KMS-11 (cell line): Measurements from ENCODE around the gene CASP4.

Source experiments
- H2AFZ ChIP-seq: fragments of 200-600 bp; sonication (generic); 2 replicates; pipeline ENCODE4 v1.6.1; 2016; ENCODE audit warnings: antibody characterized with exemption, mixed run types, low read depth
- H3K27ac ChIP-seq: fragments of 200-600 bp; sonication (generic); 2 replicates; pipeline ENCODE4 v1.6.1; 2016; ENCODE audit warnings: mild to moderate bottlenecking, mixed run types
- H3K27me3 ChIP-seq: fragments of 200-600 bp; sonication (generic); 2 replicates; pipeline ENCODE4 v1.6.1; 2017; ENCODE audit warnings: mild to moderate bottlenecking, low read depth, mixed run types, moderate library complexity; ENCODE audit not compliant: insufficient read depth
- H3K36me3 ChIP-seq: fragments of 200-600 bp; sonication (generic); 2 replicates; pipeline ENCODE4 v1.6.1; 2017; ENCODE audit warnings: mild to moderate bottlenecking, mixed run types; ENCODE audit not compliant: insufficient read depth
- H3K4me1 ChIP-seq: fragments of 200-600 bp; sonication (generic); 2 replicates; pipeline ENCODE4 v1.6.1; 2016; ENCODE audit warnings: mild to moderate bottlenecking, low read depth, mixed run types; ENCODE audit not compliant: poor library complexity, severe bottlenecking
- H3K4me2 ChIP-seq: fragments of 200-600 bp; sonication (generic); 2 replicates; pipeline ENCODE4 v1.7.0; 2016; ENCODE audit warnings: mild to moderate bottlenecking, mixed run types
- H3K4me3 ChIP-seq: fragments of 200-600 bp; sonication (generic); IDR thresholded peaks from 2 replicates; pipeline ENCODE4 v1.6.1; 2017; ENCODE audit warnings: low read depth, low read length, mixed read lengths; ENCODE audit not compliant: insufficient read depth
- H3K79me2 ChIP-seq: fragments of 200-600 bp; sonication (generic); 2 replicates; pipeline ENCODE4 v1.6.1; 2016; ENCODE audit warnings: low read depth, mixed run types; ENCODE audit not compliant: insufficient read depth
- H3K9ac ChIP-seq: fragments of 200-600 bp; sonication (generic); 2 replicates; pipeline ENCODE4 v1.6.1; 2016; ENCODE audit warnings: mild to moderate bottlenecking, mixed run types
- H4K20me1 ChIP-seq: fragments of 200-600 bp; sonication (generic); 2 replicates; pipeline ENCODE4 v1.6.1; 2016; ENCODE audit warnings: mild to moderate bottlenecking, mixed run types; ENCODE audit not compliant: insufficient read depth
- TF ChIP-seq, protein P1 (sequence below): fragments of 200-600 bp; sonication (generic); conservative IDR thresholded peaks from 2 replicates; pipeline ENCODE4 v1.6.1; 2017; ENCODE audit warnings: low read depth, mild to moderate bottlenecking, antibody characterized with exemption, low read length, moderate library complexity, mixed read lengths

CASP4 gene

GRCh38 chr11:105003151-105003550, 34.8 kb upstream of the CASP4 start:
- Histone ChIP-seq H3K36me3 (no peaks in the 10 kb centered on the region), H3K4me1 (no peaks in the 10 kb centered on the region), H3K79me2 (no peaks in the 10 kb centered on the region), H3K4me3 (no peak overlapping the region), H3K27ac (no peak overlapping the region), H3K27me3 (no peaks in the 10 kb centered on the region), H4K20me1 (no peaks in the 10 kb centered on the region), H3K4me2 (no peak overlapping the region), H2AFZ (no peak overlapping the region), H3K9ac (no peak overlapping the region)
- TF ChIP-seq, protein P1, sequence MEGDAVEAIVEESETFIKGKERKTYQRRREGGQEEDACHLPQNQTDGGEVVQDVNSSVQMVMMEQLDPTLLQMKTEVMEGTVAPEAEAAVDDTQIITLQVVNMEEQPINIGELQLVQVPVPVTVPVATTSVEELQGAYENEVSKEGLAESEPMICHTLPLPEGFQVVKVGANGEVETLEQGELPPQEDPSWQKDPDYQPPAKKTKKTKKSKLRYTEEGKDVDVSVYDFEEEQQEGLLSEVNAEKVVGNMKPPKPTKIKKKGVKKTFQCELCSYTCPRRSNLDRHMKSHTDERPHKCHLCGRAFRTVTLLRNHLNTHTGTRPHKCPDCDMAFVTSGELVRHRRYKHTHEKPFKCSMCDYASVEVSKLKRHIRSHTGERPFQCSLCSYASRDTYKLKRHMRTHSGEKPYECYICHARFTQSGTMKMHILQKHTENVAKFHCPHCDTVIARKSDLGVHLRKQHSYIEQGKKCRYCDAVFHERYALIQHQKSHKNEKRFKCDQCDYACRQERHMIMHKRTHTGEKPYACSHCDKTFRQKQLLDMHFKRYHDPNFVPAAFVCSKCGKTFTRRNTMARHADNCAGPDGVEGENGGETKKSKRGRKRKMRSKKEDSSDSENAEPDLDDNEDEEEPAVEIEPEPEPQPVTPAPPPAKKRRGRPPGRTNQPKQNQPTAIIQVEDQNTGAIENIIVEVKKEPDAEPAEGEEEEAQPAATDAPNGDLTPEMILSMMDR, result no peak

- Histone ChIP-seq H3K4me1 (no peaks in the 10 kb centered on the region), H2AFZ (no peak overlapping the region), H3K79me2 (no peaks in the 10 kb centered on the region), H3K36me3 (no peaks in the 10 kb centered on the region), H3K27ac (no peak overlapping the region), H3K27me3 (no peaks in the 10 kb centered on the region), H3K4me2 (no peak overlapping the region), H3K4me3 (no peak overlapping the region), H3K9ac (no peak overlapping the region), H4K20me1 (no peaks in the 10 kb centered on the region)
- TF ChIP-seq, protein P1, result peak; percentile 40; the same call in 1 of the 2 replicates
These were observed 32.4 kb upstream of the CASP4 start for GRCh38 chr11:105000797-105001196.

GRCh38 chr11:105000167-105000566, 31.8 kb upstream of the CASP4 start:
- no peak overlapping the region for H2AFZ ChIP-seq
- no peaks in the 10 kb centered on the region for H3K79me2 ChIP-seq
- H3K36me3 ChIP-seq, result no peaks in the 10 kb centered on the region
- TF ChIP-seq, protein P1, result no peak
- H3K27me3 ChIP-seq, result no peaks in the 10 kb centered on the region
- no peak overlapping the region for H3K27ac ChIP-seq
- H3K4me2 ChIP-seq, result no peak overlapping the region
- no peak overlapping the region for H3K4me3 ChIP-seq
- H4K20me1 ChIP-seq, result no peaks in the 10 kb centered on the region
- no peaks in the 10 kb centered on the region for H3K4me1 ChIP-seq
- no peak overlapping the region for H3K9ac ChIP-seq

- H3K4me3 ChIP-seq, result no peak overlapping the region
These were observed 31.3 kb upstream of the CASP4 start for GRCh38 chr11:104999721-105000120.

More at GRCh38 chr11:104999721-105000120, 31.3 kb upstream of the CASP4 start:
- Histone ChIP-seq H3K4me1 (no peaks in the 10 kb centered on the region), H3K36me3 (no peaks in the 10 kb centered on the region), H3K9ac (no peak overlapping the region), H3K4me2 (no peak overlapping the region), H4K20me1 (no peaks in the 10 kb centered on the region), H3K27ac (no peak overlapping the region), H3K79me2 (no peaks in the 10 kb centered on the region), H3K27me3 (no peaks in the 10 kb centered on the region), H2AFZ (no peak overlapping the region)
- TF ChIP-seq, protein P1, result no peak
